ENCODE data around the gene SMPD1. TPM values are rescaled to one million over a fixed set of nuclear protein-coding genes. Genes with fewer than 3 reads are reported as not detected.
A peak's percentile ranks its signal among the peaks of the same experiment; 100 is the strongest.

Gene SMPD1
- total RNA-seq, 1 donor from 2014 or later = 32.9 TPM

DNA sequence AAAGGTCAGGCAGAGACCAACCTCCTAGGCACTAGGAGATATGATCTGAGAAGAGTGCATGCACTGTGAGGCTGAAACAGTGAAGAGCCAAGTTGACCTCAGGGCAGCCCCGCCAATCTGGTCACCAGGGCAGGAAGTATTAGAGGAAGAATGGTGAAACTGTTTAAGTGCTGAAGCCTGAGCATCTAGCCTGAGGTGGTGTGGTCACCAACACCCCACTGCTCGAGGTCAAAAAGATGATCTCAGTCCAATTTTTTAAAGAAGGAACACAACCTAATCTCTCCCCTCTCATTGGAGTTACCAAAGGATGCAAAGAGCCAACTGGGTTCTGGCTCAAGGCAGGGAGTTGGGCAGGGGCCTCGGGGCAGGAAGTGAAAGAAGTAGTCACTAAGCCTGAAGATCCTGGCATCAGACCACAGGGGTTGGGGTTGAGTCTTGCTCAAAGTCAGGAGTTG, 24.6 kb downstream of the SMPD1 start:
- DNase-seq (ENCODE audit: low spot score) = no peak

DNA sequence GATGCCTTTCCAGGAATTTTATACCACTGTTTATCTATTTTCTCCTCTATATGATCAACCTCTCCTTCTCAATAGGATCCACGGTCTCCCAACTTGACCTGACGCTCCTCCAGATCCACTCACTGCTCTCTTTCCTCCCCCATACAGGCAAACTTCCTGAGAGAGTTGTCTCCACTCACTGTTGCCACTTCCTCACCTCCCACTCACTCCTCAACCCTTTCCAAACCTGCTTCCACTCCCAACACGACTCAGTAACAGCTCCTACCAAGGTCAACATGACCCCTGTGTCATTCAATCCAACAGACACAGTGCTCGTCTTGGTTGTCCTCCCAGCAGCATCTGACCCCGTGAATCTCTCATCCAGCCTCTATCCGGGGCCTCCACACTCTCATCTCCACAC, 25.5 kb downstream of the SMPD1 start:
- DNase-seq (ENCODE audit: low spot score) = no peak

DNA sequence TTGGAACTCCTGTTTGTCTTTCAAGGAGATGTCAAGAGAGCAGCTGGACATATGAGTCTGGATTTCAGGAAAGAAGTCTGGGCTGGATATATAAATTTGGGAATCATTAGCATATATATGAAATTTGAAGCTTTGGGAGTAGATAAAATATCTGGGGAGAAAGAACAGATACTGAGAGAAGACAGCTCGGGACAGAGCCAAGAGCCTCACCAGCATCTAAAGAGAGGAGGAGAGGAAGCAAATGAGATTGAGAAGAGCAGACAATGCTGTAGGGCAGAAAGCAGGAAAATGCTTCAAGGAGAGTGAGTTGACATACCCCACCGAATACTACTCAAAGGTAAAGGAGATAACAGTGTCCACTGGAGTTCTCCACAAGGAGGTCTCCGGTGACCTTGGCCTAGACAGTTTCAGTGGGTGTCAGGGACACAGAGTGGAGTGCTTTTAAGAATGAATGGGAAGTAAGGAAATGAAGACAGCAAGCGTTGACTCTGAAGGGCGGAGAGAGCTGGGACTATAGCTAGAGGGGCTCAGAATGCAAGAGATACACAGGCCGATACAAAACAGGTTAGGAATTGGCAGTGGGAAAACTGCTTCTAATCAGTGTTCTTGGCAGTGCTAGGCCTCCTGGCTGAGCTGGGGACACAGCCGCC, 27.8 kb downstream of the SMPD1 start:
- no peak for DNase-seq (ENCODE audit: low spot score)

DNA sequence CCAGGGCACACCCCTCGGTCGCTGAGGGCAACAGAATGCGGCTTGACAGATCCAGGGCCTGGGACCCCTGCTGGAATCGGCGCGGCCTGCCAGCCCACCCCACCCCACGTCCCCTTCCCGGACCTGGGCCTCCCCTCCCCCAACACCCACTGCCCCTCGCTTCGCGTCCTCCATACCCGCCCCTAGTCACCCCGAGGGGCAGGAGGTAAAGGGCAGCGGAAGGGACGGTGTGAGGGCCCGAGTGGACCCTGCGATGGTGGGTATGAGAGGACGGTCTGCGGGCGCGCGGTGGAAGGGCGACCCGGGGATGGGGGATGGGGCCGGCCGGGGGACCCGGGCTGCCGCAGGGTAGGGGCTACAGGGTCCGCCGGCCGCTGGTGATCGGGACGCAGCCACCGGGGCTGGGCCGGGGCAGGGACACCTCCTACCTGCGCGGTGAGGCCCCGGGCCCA, 28.3 kb downstream of the SMPD1 start:
- no peak for DNase-seq (ENCODE audit: low spot score)

DNA sequence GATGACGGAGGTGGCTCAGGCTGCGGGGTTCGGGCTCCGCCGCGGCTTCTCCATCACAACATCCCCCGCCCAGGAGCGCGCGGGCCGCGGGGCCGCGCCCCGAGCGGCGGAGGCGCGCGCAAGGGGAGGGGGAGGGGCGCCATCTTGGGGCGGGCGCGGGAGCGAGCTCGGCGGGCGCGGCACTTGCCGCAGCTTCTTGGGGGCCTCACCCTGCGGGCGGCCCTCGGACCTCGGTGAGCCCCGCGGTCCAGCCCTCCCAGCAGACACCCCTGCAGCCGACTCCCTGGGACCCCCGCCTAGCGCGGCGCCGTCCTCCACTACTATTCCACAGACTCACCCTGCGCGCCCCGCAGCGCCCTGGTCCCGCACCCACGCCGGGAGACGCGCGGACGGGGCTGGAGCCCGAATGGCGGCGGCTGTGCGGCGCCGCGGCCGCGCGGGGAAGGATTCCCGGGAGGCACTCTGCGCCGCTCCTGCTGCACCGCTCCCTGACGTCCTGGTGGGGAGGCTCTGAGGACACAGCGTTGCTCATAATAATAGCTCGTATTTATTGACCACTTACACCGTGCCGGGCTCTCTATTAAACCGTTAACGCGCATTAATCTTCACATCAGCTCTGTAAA, 28.8 kb downstream of the SMPD1 start, which contains the start of gene APBB1:
Gene APBB1 (minus strand): TSS at position 86 of the 623 bp plus-strand sequence. CDS start 7,747 bp downstream, outside the sequence.
- no peak for DNase-seq (ENCODE audit: low spot score)

DNA sequence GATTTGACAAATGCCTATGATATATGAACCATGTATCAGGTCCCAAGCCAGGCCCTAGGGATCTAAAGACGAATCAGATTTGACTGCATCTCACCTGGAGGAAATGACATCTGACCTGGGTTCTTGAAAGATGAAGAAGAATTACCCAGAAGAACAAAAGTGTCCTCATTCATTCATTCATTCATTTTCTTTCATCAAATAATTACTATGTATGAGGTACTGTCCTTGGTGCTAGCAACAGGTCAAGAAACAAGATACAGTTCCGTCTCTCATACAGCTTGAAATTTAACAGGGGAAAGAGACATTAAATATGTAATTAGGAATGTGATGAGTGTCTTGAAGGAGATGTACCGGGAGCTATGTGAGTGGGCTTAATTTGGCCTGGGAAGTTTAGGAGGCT, 30.4 kb downstream of the SMPD1 start:
- no peak for DNase-seq (ENCODE audit: low spot score)

GRCh38 chr11:6427516-6427915, 37.2 kb downstream of the SMPD1 start:
- no peak for DNase-seq (ENCODE audit: low spot score)

DNA sequence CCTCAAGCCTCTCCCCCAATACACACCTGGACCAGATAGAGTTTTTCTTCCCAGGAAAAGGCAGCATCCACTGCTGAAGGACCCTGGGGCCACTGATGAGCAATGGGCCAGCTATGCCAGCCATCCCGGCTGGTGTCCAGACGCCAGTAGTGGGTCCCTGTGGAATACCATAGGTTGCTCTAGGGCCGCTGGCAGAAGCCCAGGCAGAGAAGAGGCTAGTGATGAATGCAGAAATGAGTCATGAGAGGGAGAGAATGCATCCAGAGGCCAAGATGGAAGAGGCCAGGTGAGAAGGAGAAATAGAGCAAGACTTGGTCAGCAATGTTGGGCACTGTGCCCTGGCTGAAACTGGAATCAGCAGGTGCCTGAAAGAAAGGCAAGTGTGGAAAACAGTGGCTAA, 41.6 kb downstream of the SMPD1 start:
- DNase-seq (ENCODE audit: low spot score) = no peak

DNA sequence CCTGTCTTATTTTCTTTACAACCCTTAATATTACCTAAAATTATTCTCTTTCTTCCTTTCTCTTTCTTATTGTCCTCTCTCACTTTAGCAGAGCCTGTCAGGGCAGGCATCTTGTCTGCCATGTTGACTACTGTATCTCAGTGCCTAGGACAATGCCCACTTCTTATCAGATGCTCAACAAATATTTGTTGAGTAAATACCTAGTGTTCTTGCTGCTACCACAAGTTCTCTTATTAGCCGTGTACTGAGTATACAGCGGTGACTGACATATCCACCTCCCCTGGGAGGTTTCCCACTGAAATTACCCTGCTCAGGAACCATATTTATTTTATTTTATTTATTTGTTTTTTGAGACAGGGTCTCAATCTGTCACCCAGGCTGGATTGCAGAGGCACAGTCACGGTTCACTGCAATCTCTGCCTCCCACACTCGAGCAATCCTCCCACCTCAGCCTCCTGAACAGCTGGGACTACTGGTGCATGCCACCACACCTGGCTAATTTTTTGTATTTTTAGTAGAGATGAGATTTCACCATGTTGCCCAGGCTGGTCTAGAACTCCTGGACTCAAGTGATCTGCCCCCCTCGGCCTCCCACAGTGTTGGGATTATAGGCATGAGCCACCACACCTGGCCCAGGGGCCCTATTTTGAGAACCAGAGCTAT, 43.9 kb downstream of the SMPD1 start:
- no peak for DNase-seq (ENCODE audit: low spot score)

DNA sequence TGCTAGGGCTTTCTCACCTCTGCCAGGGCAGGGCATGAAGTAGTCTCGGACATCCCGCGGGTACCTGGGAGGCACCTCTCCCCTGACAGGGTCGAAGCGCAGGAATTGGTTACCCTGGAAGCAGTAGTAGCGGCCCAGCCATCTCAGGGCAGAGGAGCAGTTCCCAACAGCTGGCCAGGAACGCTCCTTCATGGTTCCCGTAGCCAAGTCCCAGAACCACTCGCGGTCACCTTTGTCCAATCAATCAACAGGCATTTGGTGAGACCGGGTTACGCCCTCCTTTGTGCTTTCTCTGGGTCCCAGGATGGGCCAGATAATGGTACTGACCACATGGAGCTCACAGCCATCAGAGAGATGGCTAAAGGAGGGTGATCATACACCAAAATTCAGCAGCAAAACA, 47.1 kb downstream of the SMPD1 start:
- DNase-seq (ENCODE audit: low spot score) = no peak

GRCh38 chr11:6437993-6438392, 47.7 kb downstream of the SMPD1 start:
- no peak for DNase-seq (ENCODE audit: low spot score)

DNA sequence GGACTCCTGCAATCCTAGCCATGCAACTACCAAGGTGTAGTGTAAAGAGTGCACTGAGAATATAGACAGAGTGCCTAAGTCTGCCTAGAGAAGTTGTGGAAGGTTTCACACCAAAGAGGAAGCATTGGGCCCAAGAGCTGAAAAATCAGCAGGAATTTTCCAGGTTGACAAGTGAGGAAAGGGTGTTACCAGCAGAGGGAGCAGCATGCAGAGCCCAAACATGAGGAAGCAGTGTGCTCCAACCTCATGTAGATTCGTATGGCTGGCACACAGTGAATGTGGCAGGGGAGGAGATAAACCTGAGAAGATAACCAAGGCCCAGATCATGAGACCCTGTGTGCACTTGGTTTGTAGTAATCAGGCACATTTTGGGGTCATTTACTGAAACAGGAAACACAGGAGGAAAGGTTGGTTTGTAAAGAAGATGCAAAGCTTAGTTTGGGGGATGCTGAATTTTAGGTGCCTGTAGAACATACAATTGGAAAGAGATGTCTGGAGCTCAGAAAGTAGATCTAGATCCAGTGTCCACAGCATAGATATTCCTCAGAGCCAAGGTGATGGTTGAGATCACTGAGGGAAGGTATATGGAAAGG, 48.8 kb downstream of the SMPD1 start:
- DNase-seq (ENCODE audit: low spot score) = peak; percentile 59

DNA sequence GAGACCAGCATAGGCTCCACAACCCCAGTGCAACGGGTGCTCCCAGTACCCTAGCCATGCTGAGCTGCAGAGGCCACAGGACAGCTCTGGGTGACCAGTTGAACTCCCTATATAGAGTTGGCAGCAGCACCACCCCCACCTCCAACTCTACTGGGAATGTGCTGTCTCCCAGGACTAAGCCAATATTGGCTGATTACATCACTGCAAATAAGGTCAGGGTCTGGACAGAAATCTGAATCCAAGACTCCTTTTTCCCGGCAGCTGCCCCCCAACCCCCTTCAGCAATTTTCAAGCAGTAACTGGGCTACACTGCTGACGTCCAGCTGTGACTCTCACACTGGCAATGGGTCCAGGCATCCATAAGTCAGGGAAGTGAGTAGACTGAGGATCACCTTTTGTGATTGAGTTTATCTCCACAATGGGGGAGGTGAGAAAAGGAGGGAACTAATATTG, 50.7 kb downstream of the SMPD1 start, which contains the start of gene HPX:
Gene HPX (minus strand): TSS at position 82 of the 453 bp plus-strand sequence. CDS start 24 bp downstream, at position 58.
- DNase-seq (ENCODE audit: low spot score) = no peak

GRCh38 chr11:6442441-6442840, 52.2 kb downstream of the SMPD1 start:
- no peak for DNase-seq (ENCODE audit: low spot score)

GRCh38 chr11:6443269-6444003, 53.2 kb downstream of the SMPD1 start:
- peak; percentile 64 for DNase-seq (ENCODE audit: low spot score)

Other genes starting within 250 kb of the SMPD1 start
- not detected for gene OR52B2, start 220.1 kb upstream of the SMPD1 start, total RNA-seq
- not detected for gene OR52W1, start 191.2 kb upstream of the SMPD1 start, total RNA-seq
- not detected for gene C11orf42, start 184.9 kb upstream of the SMPD1 start, total RNA-seq
- 49.5 TPM for gene FHIP1B, start 155.8 kb upstream of the SMPD1 start, total RNA-seq
- 0.26 TPM for gene CNGA4, start 151.4 kb upstream of the SMPD1 start, total RNA-seq
- gene CCKBR, start 130.6 kb upstream of the SMPD1 start, total RNA-seq = not detected
- gene CAVIN3, start 70.0 kb upstream of the SMPD1 start, total RNA-seq = 39.0 TPM
- 24.9 TPM for gene APBB1, start 28.6 kb downstream of the SMPD1 start, total RNA-seq
- gene HPX, start 50.5 kb downstream of the SMPD1 start, total RNA-seq = 1.2 TPM
- gene TRIM3, start 83.5 kb downstream of the SMPD1 start, total RNA-seq = 21.1 TPM
- 49.3 TPM for gene ARFIP2, start 90.9 kb downstream of the SMPD1 start, total RNA-seq
- gene TIMM10B, start 91.0 kb downstream of the SMPD1 start, total RNA-seq = 48.3 TPM
- gene DNHD1, start 106.8 kb downstream of the SMPD1 start, total RNA-seq = 24.2 TPM
- gene RRP8, start 213.1 kb downstream of the SMPD1 start, total RNA-seq = 28.0 TPM
- 192 TPM for gene ILK, start 213.3 kb downstream of the SMPD1 start, total RNA-seq
- 176 TPM for gene TAF10, start 221.7 kb downstream of the SMPD1 start, total RNA-seq
- 60.0 TPM for gene TPP1, start 228.9 kb downstream of the SMPD1 start, total RNA-seq